M059J (cell line): ENCODE results near the gene IL1RAP. TPM values are rescaled to one million over a fixed set of nuclear protein-coding genes. Genes with fewer than 3 reads are reported as not detected.

Experiments
- total RNA-seq: library from RNA; depleted of rRNA; stranded (reverse); fragments of >200 nt; shearing (Covaris generic); gene quantifications from 2 replicates; pipeline ENCODE4 v1.2.3, GENCODE V29; 2014; rRNA removed

IL1RAP gene
- total RNA-seq, 1 experiment from 2014 or later, result 42.6 TPM

Other genes starting within 250 kb of the IL1RAP start
- gene CLDN1, start 191.6 kb upstream of the IL1RAP start, total RNA-seq, result 1.5 and 1.8 TPM in 2 replicates
- not detected in 2 replicates for gene CLDN16, start 125.9 kb upstream of the IL1RAP start, total RNA-seq
- gene TMEM207, start 64.2 kb upstream of the IL1RAP start, total RNA-seq, result not detected in 2 replicates